ENCODE measurements around the gene IGF2. TPM values are rescaled to one million over a fixed set of nuclear protein-coding genes. Genes with fewer than 3 reads are reported as not detected.

IGF2 gene
- total and polyA plus RNA-seq, 10 of the 15 experiments (the other 5 are each of a cell fraction or from before 2014, with no cell fraction given), result 0.41 TPM; not detected in 9

DNA sequence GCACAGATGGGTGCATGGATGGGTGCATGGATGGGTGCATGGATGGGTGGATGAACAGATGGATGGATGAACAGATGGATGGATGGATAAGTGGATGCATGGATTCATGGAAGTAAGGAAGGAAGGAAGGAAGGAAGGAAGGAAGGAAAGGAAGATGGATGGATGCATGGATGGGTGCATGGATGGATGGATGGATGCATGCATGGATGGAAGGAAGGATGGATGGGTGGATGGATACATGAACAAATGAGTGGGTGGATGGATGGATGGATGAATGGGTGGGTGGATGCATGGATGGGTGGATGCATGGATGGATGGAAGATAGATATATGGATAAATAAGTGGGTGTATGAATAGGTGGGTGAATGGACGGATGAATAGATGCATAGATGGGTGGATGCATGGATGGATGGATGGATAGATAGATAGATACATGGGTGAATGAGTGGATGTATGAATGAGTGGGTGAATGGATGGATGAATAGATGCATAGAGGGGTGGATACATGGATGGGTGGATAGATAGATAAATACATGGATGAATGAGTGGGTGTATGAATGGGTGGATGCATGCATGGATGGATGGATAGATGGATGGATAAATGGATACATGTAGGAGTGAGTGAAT lies 32.5 kb downstream of the IGF2 start (continued):
- no peak for TF ChIP-seq PML (IDR thresholded peaks at IDR 0.05; ENCODE audit: low read length)
- TF ChIP-seq SP1 (IDR thresholded peaks at IDR 0.05; ENCODE audit: low read depth, low read length), result no peak
- no peak for TF ChIP-seq BRCA1 (IDR thresholded peaks at IDR 0.05; ENCODE audit: low read depth, low read length)
- no peak for TF ChIP-seq SREBF2 (IDR thresholded peaks at IDR 0.05; ENCODE audit: low read length)
- TF ChIP-seq MEF2B (IDR thresholded peaks at IDR 0.05; ENCODE audit: partially characterized antibody, poor library complexity, severe bottlenecking), result no peak
- TF ChIP-seq, protein P1, sequence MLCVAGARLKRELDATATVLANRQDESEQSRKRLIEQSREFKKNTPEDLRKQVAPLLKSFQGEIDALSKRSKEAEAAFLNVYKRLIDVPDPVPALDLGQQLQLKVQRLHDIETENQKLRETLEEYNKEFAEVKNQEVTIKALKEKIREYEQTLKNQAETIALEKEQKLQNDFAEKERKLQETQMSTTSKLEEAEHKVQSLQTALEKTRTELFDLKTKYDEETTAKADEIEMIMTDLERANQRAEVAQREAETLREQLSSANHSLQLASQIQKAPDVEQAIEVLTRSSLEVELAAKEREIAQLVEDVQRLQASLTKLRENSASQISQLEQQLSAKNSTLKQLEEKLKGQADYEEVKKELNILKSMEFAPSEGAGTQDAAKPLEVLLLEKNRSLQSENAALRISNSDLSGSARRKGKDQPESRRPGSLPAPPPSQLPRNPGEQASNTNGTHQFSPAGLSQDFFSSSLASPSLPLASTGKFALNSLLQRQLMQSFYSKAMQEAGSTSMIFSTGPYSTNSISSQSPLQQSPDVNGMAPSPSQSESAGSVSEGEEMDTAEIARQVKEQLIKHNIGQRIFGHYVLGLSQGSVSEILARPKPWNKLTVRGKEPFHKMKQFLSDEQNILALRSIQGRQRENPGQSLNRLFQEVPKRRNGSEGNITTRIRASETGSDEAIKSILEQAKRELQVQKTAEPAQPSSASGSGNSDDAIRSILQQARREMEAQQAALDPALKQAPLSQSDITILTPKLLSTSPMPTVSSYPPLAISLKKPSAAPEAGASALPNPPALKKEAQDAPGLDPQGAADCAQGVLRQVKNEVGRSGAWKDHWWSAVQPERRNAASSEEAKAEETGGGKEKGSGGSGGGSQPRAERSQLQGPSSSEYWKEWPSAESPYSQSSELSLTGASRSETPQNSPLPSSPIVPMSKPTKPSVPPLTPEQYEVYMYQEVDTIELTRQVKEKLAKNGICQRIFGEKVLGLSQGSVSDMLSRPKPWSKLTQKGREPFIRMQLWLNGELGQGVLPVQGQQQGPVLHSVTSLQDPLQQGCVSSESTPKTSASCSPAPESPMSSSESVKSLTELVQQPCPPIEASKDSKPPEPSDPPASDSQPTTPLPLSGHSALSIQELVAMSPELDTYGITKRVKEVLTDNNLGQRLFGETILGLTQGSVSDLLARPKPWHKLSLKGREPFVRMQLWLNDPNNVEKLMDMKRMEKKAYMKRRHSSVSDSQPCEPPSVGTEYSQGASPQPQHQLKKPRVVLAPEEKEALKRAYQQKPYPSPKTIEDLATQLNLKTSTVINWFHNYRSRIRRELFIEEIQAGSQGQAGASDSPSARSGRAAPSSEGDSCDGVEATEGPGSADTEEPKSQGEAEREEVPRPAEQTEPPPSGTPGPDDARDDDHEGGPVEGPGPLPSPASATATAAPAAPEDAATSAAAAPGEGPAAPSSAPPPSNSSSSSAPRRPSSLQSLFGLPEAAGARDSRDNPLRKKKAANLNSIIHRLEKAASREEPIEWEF (IDR thresholded peaks at IDR 0.05; ENCODE audit: insufficient replicate concordance, low read depth, low read length), result no peak
- TF ChIP-seq RFX5 (IDR thresholded peaks at IDR 0.05; ENCODE audit: low read depth, low read length), result no peak
- no peak for TF ChIP-seq DPF2 (IDR thresholded peaks at IDR 0.05)
- no peak for TF ChIP-seq HDAC2 (IDR thresholded peaks at IDR 0.05)

DNA sequence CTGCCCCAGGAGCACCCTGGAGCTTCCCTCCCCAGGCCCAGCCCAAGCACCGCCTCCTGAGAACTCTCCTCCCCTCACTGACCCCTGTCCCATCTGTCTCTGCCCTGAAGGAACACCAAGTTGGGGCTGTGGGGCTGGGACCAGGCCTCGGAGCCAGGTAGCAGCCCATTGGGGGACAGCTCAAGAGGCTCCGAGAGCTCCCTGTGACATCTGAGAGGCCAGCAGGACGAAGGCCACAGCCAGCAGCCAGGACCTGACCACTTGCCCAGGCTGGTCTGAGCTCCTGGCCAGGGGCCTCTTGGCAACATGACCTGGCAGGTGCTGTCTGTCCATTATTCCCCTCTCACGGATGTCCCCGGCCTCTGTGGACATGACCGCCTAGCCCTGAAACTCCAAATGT lies 33.7 kb downstream of the IGF2 start:
- H3K9me3 ChIP-seq (replicated peaks; ENCODE audit: control insufficient read depth, insufficient read depth, low read length), result no peaks in the 10 kb centered on the region
- 30% methylated on average over 5 of the region's 7 CpGs for WGBS (ENCODE audit: insufficient coverage, insufficient replicate concordance, low lambda C conversion rate, missing lambda C conversion rate)
- no peak overlapping the region for H3K4me3 ChIP-seq
- no peaks in the 10 kb centered on the region for H3K79me2 ChIP-seq (ENCODE audit: control insufficient read depth, insufficient read depth, low read length)
- ChIA-PET SMC1A (ENCODE audit: uncharacterized antibody, unreplicated experiment) (no interaction called here), RAD21 (ENCODE audit: unreplicated experiment) (no interaction called here), CTCF (no interaction called here), POLR2A (no interaction called here)
- no peak overlapping the region for H2AFZ ChIP-seq (ENCODE audit: control insufficient read depth, low read depth, low read length)
- H3K27me3 ChIP-seq (replicated peaks in 1 of 2; ENCODE audit: control insufficient read depth in 2 of 2, insufficient read depth in 2 of 2, low read length in 1 of 2), result no peaks in the 10 kb centered on the region; a peak in 2 of 4 replicates
- H3K36me3 ChIP-seq (ENCODE audit: control insufficient read depth in 2 of 2, insufficient read depth in 2 of 2, low read length in 1 of 2), result no peaks in the 10 kb centered on the region
- no peak overlapping the region for H3K9ac ChIP-seq (ENCODE audit: control insufficient read depth, insufficient read depth, low read length)
- no peak overlapping the region for H3K27ac ChIP-seq (ENCODE audit: control insufficient read depth, insufficient read depth)
- no peak for TF ChIP-seq GATAD2B (conservative IDR thresholded peaks at IDR 0.05; ENCODE audit: low read depth)
- no peak for TF ChIP-seq KAT2A (conservative IDR thresholded peaks at IDR 0.05; ENCODE audit: control insufficient read depth, low read depth, low read length)
- TF ChIP-seq NR2F1 (conservative IDR thresholded peaks at IDR 0.05), result no peak
- TF ChIP-seq CBX5 (IDR thresholded peaks at IDR 0.05; ENCODE audit: low read depth), result no peak
- TF ChIP-seq, protein P2, sequence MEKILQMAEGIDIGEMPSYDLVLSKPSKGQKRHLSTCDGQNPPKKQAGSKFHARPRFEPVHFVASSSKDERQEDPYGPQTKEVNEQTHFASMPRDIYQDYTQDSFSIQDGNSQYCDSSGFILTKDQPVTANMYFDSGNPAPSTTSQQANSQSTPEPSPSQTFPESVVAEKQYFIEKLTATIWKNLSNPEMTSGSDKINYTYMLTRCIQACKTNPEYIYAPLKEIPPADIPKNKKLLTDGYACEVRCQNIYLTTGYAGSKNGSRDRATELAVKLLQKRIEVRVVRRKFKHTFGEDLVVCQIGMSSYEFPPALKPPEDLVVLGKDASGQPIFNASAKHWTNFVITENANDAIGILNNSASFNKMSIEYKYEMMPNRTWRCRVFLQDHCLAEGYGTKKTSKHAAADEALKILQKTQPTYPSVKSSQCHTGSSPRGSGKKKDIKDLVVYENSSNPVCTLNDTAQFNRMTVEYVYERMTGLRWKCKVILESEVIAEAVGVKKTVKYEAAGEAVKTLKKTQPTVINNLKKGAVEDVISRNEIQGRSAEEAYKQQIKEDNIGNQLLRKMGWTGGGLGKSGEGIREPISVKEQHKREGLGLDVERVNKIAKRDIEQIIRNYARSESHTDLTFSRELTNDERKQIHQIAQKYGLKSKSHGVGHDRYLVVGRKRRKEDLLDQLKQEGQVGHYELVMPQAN (conservative IDR thresholded peaks at IDR 0.05), result no peak
- FAIRE-seq, result no peak
- no TSS peak for BruUV-seq (replicated peaks)
- no peak for ATAC-seq
- in situ Hi-C loops (cut with MboI) (no loop called here), intact Hi-C loops (cut with micrococcal nuclease; ENCODE audit: unreplicated experiment) (no loop called here)
- no peaks in the 10 kb centered on the region for H3K4me1 ChIP-seq (ENCODE audit: control insufficient read depth, insufficient read depth, low read length)
- no peak for DNase-seq (ENCODE audit: low read depth, low spot score)
- no peaks in the 10 kb centered on the region; the same call in 1 of the 2 replicates for H4K20me1 ChIP-seq (ENCODE audit: control insufficient read depth, insufficient read depth)
- no peak overlapping the region for H3K4me2 ChIP-seq (ENCODE audit: control insufficient read depth, insufficient read depth)

Data from GM12878 (cell line).